Stimulated activated naive B cell treated with anti-CD40 and anti-IgM and Interleukin-4, amounts not matched to agents 10 μg/mL and 1 μg/mL and 100 μg/mL, for 72 hours (primary cell): ENCODE data around the gene RMC1.
"Not testable (repeated sequence)": the region's sequence is repeated elsewhere in the genome, so short reads cannot be mapped to it uniquely, and the experiment has no call there.

Experiments
- ATAC-seq, 2 donors: fragments of 150-1000 bp; cut with Tn5 transposase; replicated peaks; 2 replicates each; pipeline ENCODE4 v1.10.0; 2021; ENCODE audit warnings: moderate library complexity in 1 of 2
- DNase-seq: peaks from one replicate; pipeline ENCODE4 v3.0.0; 2021
- H3K27ac Mint-ChIP-seq: one replicate; pipeline ENCODE4 v1.8.0; 2022; ENCODE audit warnings: mild to moderate bottlenecking, mixed read lengths
- H3K27me3 Mint-ChIP-seq, 2 donors: one replicate each; pipeline ENCODE4 v1.8.0; 2022; ENCODE audit warnings: mixed read lengths in 2 of 2
- H3K36me3 Mint-ChIP-seq, 2 donors: one replicate each; pipeline ENCODE4 v1.8.0; 2022; ENCODE audit warnings: mixed read lengths in 2 of 2, mild to moderate bottlenecking in 1 of 2
- H3K4me1 Mint-ChIP-seq, 2 donors: one replicate each; pipeline ENCODE4 v1.8.0; 2022; ENCODE audit warnings: mixed read lengths in 2 of 2, mild to moderate bottlenecking in 1 of 2
- H3K4me3 Mint-ChIP-seq, 2 donors: one replicate each; pipeline ENCODE4 v1.8.0; 2022; ENCODE audit warnings: mild to moderate bottlenecking in 2 of 2, mixed read lengths in 2 of 2, moderate library complexity in 1 of 2
- H3K9me3 Mint-ChIP-seq, 2 donors: one replicate each; pipeline ENCODE4 v1.8.0; 2022; ENCODE audit warnings: mixed read lengths in 2 of 2, mild to moderate bottlenecking in 1 of 2

Gene RMC1

DNA sequence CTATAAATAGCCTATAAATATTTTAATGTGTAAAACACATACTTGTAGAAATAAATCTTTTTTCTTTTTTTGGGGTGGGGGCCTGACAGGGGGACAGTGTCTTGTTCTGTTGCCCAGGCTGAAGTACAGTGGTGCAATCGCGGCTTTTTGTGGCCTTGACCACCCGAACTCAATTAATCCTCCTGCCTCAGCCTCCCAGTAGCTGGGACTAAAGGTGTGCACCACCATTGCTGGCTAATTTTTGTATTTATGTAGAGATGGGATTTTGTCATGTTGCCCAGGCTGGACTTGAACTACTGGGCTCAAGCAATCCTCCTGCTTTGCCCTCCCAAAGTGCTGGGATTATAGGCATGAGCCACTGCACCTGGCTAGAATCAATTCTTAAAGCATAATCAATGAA lies 45.4 kb downstream of the RMC1 start:
- H3K9me3 Mint-ChIP-seq, result no peaks in the 10 kb centered on the region
- ATAC-seq (no peak), DNase-seq (no peak)
- H3K27ac Mint-ChIP-seq, result no peak overlapping the region
- H3K36me3 Mint-ChIP-seq, result peaks cover 38 to 66% of the 10 kb centered on the region in 2 donors
- no peaks in the 10 kb centered on the region for H3K27me3 Mint-ChIP-seq
- no peak overlapping the region for H3K4me3 Mint-ChIP-seq
- H3K4me1 Mint-ChIP-seq, result peaks cover 0 to 4% of the 10 kb centered on the region in 2 donors

DNA sequence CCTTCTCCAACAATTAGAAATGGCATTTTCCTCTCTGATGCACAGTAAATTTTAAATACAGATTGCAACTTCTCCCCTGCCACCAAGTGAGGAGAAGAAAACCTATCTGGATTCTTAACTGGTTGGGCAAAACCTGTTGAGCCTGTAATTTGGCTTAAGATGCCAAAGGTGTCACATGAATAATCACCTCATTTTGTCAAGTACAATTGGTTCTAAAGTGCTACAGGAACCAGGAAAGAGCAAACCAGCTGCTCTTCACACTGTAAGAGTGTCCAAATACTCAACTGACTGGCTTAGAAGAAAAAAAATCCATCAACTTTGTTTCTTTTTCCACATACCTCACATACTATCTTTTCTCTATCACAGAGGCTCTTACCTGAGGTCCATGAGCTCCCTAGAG lies 47.6 kb downstream of the RMC1 start:
- peak overlapping the region; percentile 3 for H3K27ac Mint-ChIP-seq
- peaks cover 0 to 4% of the 10 kb centered on the region in 2 donors for H3K4me1 Mint-ChIP-seq
- no peaks in the 10 kb centered on the region for H3K9me3 Mint-ChIP-seq
- H3K27me3 Mint-ChIP-seq, result no peaks in the 10 kb centered on the region
- H3K36me3 Mint-ChIP-seq, result peaks cover 48 to 69% of the 10 kb centered on the region in 2 donors
- ATAC-seq (no peak), DNase-seq (no peak)
- H3K4me3 Mint-ChIP-seq, result no peak overlapping the region

DNA sequence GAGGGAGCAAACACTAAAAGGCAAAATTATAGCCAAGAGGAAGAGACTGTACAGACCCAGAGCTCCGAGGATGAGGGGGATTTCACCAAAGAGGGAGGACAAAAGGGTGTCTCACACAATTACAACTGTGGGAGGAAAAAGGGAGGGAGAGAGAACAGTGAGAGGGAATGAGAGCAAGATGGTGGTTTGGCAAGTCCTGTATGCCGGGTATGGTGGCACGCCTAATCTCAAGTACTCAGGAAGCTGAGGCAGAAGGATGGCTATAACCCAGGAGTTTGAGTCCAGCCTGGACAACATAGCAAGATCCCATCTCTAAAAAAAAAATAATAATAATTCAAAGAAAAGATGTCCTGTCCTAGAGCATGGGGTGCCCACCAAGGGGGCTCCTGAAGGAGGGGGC lies 48.7 kb downstream of the RMC1 start:
- no peak for ATAC-seq
- H3K27me3 Mint-ChIP-seq, result no peaks in the 10 kb centered on the region
- H3K4me3 Mint-ChIP-seq, result no peak overlapping the region
- DNase-seq, result no peak
- peaks cover 51 to 69% of the 10 kb centered on the region in 2 donors for H3K36me3 Mint-ChIP-seq
- H3K9me3 Mint-ChIP-seq, result no peaks in the 10 kb centered on the region
- H3K27ac Mint-ChIP-seq, result peak overlapping the region; percentile 60
- peaks cover 0 to 4% of the 10 kb centered on the region in 2 donors for H3K4me1 Mint-ChIP-seq

DNA sequence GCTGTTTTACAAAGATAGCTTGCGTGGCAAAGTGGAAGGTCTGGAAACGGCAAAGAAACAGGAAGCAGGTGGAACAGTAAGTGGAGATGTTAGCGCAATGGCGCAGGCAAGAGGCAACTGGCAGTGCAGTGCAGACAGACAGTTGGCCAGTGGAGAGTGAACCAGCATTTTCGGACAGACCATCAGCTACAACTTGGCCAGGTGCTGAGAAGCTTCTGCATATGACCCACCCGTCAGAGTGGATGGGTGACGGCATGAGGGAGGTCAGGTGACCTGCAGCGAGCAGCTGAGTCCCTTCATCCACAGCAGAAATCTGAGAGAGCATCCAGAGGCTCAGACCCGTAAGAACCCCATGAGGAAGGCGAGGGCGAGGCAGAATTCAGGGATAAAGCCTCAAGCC lies 49.2 kb downstream of the RMC1 start:
- Mint-ChIP-seq H3K27me3 (no peaks in the 10 kb centered on the region), H3K4me1 (peaks cover 0 to 4% of the 10 kb centered on the region in 2 donors), H3K4me3 (no peak overlapping the region), H3K9me3 (no peaks in the 10 kb centered on the region), H3K36me3 (peaks cover 56 to 70% of the 10 kb centered on the region in 2 donors), H3K27ac (peak overlapping the region; percentile 60)
- ATAC-seq (no peak), DNase-seq (no peak)

DNA sequence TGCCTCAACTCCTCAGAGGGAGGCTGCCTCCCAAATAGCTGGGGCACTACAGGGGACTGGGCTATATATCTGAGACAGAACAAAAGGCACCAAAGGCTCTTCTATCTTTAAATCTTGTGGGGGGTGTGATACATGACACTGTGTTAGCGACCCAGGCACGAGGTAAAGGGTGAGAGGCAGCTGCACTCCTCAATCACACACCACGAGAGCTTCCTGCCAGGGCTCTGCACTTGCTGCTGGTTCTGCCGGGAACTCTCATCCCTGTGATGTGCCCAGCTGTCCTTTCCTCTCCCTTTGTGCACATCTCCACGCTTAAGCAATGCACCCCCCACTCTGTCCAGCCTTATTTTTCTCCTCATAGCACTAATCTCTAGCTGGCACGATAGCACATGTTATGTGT lies 50.6 kb downstream of the RMC1 start:
- Mint-ChIP-seq H3K27me3 (no peaks in the 10 kb centered on the region), H3K4me1 (peaks cover 0 to 4% of the 10 kb centered on the region in 2 donors), H3K4me3 (no peak overlapping the region), H3K36me3 (peaks cover 63 to 71% of the 10 kb centered on the region in 2 donors), H3K27ac (no peak overlapping the region), H3K9me3 (no peaks in the 10 kb centered on the region)
- no peak for DNase-seq
- ATAC-seq, result no peak

DNA sequence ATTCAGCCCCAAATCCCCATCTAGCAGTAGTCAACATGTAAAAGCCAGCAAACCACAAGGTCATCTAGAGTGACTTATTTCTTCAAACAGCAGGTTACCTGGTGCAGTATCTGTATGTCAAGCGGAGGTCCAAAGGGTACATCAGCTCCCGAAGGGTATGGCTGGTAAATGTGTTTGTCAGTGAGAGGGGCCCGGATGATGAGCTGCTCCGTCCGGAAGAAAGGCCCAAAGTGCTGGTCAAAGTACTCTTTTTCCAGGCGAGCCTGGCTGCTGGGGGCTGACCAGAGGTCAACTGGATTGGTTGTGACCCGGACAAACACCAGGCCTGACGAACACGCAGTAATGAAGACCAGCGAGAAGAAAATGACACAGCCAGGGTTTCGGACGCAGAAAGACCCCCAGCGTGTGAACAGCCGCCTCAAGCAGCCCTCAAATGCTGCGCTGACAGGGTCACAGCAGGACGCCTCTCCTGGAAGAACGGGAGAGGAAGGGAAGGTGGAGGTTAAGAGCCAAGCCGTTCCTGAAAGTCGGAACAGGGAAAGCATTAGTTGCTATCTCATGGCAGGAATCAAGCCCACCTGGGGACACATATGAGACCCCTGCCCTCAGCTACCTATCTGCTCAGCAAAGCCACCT lies 53.0 kb downstream of the RMC1 start:
- H3K4me1 Mint-ChIP-seq, result peaks cover 0 to 4% of the 10 kb centered on the region in 2 donors
- DNase-seq (no peak), ATAC-seq (no peak)
- H3K9me3 Mint-ChIP-seq, result no peaks in the 10 kb centered on the region
- no peaks in the 10 kb centered on the region for H3K27me3 Mint-ChIP-seq
- no peak overlapping the region for H3K27ac Mint-ChIP-seq
- H3K36me3 Mint-ChIP-seq, result peaks cover 75 to 76% of the 10 kb centered on the region in 2 donors
- no peak overlapping the region for H3K4me3 Mint-ChIP-seq

DNA sequence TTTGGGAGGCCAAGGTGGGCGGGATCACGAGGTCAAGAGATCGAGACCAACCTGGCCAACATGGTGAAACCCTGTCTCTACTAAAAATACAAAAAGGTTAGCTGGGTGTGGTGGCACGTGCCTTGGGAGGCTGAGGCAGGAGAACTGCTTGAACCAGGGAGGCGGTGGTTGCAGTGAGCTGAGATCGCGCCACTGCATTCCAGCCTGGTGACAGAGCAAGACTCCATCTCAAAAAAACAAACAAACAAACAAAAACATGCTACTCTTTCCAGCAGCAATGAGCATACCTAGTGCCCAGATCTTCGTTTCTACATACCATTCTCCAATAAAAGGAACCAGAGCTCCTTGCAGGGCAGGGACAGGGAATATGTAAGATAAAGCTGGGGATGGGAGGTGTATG lies 54.2 kb downstream of the RMC1 start:
- H3K36me3 Mint-ChIP-seq, result peaks cover 75 to 77% of the 10 kb centered on the region in 2 donors
- H3K4me1 Mint-ChIP-seq, H3K4me3 Mint-ChIP-seq, H3K27ac Mint-ChIP-seq, H3K27me3 Mint-ChIP-seq, ATAC-seq, H3K9me3 Mint-ChIP-seq, DNase-seq: not testable (repeated sequence)

DNA sequence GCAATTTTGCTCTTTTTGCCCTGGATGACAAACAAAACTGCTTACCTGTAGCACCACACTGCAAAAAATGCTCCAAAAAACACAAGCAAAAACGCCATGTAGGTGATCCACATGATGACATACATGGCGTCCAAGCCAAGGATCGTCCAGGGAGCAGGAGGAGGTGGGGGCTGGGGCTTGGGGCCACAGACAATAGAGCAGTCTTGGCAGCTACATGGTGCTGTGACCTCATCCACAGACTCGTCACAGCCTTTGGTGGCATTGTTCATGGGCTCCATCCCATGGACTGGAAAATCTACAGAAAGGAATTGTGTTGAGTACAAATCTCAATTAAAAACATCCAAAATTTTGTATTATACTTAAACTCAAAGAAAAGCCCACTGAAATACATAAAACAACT lies 56.9 kb downstream of the RMC1 start:
- H3K27me3 Mint-ChIP-seq, result no peaks in the 10 kb centered on the region
- H3K4me1 Mint-ChIP-seq, result peaks cover 0 to 13% of the 10 kb centered on the region in 2 donors
- DNase-seq (no peak), ATAC-seq (no peak)
- H3K36me3 Mint-ChIP-seq, result peaks cover 72 to 75% of the 10 kb centered on the region in 2 donors
- H3K9me3 Mint-ChIP-seq, result no peaks in the 10 kb centered on the region
- no peak overlapping the region for H3K4me3 Mint-ChIP-seq
- no peak overlapping the region for H3K27ac Mint-ChIP-seq

DNA sequence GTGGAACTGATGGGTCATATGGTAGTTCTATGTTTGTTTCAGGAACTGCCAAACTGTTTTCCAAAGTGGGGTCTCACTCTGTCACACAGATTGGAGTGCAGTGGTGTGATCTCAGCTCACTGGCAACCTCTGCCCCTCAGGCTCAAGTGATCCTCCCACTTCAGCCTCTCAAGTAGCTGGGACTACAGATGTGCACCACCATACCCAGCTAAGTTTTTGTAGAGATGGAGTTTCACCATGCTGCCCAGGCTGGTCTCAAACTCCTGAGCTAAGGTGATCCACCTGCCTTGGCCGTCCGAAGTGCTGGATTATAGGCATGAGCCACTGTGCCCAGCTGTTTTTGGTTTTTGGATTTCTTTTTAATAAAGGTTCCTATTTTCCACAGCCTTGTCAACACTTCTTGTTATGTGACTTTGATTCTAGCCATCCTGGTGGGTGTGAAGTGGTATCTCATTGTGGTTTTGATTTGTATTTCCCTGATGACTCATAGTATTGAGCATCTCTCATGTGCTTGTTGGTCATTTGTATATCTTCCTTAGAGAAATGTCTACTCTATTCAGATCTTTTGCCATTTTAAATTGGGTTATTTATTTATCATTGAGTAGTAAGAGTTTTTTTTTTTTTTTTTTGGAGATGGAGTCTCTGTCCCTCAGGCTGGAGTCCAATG lies 60.2 kb downstream of the RMC1 start:
- H3K4me3 Mint-ChIP-seq, result no peak overlapping the region
- no peaks in the 10 kb centered on the region for H3K9me3 Mint-ChIP-seq
- peaks cover 0 to 13% of the 10 kb centered on the region in 2 donors for H3K4me1 Mint-ChIP-seq
- no peak for DNase-seq
- peaks cover 66 to 77% of the 10 kb centered on the region in 2 donors for H3K36me3 Mint-ChIP-seq
- H3K27me3 Mint-ChIP-seq, result no peaks in the 10 kb centered on the region
- no peak overlapping the region for H3K27ac Mint-ChIP-seq
- ATAC-seq, result peak; percentile 65 to 71

DNA sequence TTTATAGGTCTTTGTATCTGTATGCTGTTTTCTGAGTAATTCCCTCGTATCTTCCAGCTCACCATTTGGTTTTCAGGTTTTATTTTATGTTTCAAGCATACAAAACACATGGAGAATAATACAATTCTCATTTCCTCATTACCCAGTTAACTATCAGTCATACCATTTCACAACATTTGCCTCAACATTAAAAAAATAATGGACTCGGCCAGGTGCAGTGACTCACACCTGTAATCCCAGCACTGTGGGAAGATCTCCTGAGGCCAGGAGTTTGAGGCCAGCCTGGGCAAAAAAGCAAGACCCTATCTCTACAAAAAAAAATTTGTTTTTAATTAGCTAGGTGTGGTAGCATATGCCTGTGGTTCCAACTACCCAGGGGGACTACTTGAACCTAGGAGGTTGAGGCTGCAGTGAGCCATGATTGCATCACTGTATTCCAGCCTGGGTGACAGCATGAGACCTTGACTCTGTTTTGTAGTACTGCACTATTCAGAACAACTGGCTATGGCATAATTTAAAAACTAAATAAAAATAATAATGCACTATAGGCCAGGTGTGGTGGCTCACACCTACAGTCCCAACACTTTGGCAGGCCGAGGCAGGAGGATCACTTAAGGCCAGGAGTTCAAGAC lies 62.7 kb downstream of the RMC1 start:
- peaks cover 61 to 82% of the 10 kb centered on the region in 2 donors for H3K36me3 Mint-ChIP-seq
- H3K27ac Mint-ChIP-seq, result no peak overlapping the region
- H3K4me1 Mint-ChIP-seq, result peaks cover 0 to 13% of the 10 kb centered on the region in 2 donors

DNA sequence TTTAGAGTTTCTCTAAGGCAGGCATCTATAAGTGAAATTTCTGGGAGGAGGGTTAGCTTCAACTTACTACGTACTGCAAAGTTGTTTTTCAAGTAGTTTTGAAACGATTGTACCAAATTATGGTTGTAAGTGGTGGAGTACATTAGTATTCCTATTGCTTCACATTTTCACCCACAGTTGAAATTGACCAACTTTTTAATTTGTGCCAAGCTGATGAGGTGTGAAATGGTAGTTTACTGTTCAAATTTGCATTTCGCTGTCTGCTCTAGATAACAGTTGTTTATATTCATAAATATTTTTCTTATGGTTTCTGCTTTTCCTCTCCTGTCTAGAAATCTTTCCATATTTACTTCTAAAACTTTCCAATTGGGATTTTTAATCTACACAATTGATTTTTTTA lies 64.4 kb downstream of the RMC1 start:
- Mint-ChIP-seq H3K9me3 (no peaks in the 10 kb centered on the region), H3K4me1 (peaks cover 0 to 13% of the 10 kb centered on the region in 2 donors), H3K36me3 (peaks cover 45 to 71% of the 10 kb centered on the region in 2 donors), H3K27me3 (no peaks in the 10 kb centered on the region), H3K4me3 (no peak overlapping the region), H3K27ac (no peak overlapping the region)
- ATAC-seq (no peak), DNase-seq (no peak)

More for the DNA sequence above, 62.7 kb downstream of the RMC1 start:
- Mint-ChIP-seq H3K27me3 (no peaks in the 10 kb centered on the region), H3K9me3 (no peaks in the 10 kb centered on the region), H3K4me3 (no peak overlapping the region)
- ATAC-seq (no peak), DNase-seq (no peak)

DNA sequence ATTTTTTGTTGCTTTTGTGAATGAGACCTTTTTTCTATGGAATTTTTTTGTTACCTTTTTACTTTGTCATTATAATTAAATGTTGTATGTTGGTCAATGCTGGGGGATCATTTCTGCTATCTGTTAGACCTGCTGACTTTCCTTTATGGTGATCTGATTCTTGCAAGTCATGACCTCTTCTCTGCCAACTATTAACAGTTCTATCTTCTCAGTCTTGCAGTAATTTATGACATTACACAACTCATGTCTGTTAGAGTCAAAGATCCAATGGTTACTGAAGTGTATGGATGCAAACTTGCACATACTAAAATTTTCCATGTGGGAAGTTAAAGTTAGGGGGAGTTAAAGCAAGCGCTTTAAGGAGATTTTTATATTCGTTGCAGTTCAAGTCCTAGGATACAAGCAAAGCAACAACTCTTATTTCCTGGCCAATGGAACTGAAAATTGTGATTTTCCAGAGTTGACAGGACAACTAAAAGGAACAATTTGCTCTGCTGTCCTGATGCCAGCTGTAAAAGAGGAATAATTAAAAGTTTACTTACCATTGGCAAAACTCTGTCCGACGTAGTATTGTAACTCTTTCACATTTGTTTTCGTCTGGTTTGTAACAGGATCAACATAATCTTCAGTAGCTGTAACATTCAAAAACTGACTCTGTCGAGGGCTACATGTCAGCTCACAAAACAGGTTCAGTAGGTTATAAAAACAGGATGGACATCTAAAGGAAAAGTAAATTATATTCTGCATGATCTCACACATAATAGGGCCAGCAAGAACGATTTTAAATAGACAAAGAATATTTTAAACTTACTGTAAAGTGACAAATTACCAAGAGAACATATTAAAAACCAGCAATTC lies 65.2 kb downstream of the RMC1 start:
- H3K4me3 Mint-ChIP-seq, result no peak overlapping the region
- H3K27ac Mint-ChIP-seq, result no peak overlapping the region
- DNase-seq, result no peak
- H3K36me3 Mint-ChIP-seq, result peaks cover 42 to 70% of the 10 kb centered on the region in 2 donors
- peaks cover 0 to 13% of the 10 kb centered on the region in 2 donors for H3K4me1 Mint-ChIP-seq
- H3K9me3 Mint-ChIP-seq, result no peaks in the 10 kb centered on the region
- no peaks in the 10 kb centered on the region for H3K27me3 Mint-ChIP-seq
- ATAC-seq, result no peak

DNA sequence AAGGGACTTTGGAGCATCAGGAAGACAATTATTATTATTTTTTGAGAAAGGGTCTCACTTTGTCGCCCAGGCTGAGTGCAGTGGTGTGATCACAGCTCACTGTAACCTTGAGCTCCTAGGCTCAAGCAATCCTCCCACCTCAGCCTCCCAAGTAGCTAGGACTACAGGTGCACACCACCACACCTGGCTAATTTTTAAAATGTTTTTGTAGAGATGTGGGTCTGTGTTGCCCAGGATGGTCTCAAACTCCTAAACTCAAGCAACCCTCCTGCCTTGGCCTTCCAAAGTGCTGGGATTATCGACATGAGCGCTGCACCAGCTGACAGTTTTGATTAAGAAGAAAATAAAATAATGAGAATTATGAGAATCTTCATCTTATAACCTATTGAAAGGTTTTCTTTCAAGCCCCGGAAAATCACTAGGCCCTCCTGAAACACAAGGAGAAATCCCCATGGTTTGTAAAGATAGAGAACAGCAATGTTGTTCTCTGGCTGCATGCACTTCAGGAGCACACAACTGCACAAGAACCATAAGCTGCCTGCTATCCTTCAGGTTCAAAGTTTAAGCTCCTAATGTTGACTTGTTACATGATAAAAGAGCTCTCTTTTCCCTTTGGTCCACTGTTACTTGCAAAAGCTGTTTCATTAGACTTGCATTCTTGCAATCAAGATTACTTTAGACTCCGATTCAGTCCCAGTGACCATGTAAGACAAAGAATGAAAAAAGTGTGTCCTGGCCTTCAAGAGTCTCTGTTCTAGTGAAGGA lies 66.2 kb downstream of the RMC1 start:
- ATAC-seq, result no peak
- Mint-ChIP-seq H3K4me1 (peaks cover 2 to 11% of the 10 kb centered on the region in 2 donors), H3K4me3 (no peak overlapping the region), H3K27ac (no peak overlapping the region), H3K36me3 (peaks cover 38 to 72% of the 10 kb centered on the region in 2 donors), H3K27me3 (no peaks in the 10 kb centered on the region), H3K9me3 (no peaks in the 10 kb centered on the region)
- DNase-seq, result no peak
